Measurements from ENCODE around the gene ZNF639. TPM values are rescaled to one million over a fixed set of nuclear protein-coding genes. Genes with fewer than 3 reads are reported as not detected.

The ZNF639 gene
- total RNA-seq, 1 experiment from 2014 or later = 47.5 TPM

DNA sequence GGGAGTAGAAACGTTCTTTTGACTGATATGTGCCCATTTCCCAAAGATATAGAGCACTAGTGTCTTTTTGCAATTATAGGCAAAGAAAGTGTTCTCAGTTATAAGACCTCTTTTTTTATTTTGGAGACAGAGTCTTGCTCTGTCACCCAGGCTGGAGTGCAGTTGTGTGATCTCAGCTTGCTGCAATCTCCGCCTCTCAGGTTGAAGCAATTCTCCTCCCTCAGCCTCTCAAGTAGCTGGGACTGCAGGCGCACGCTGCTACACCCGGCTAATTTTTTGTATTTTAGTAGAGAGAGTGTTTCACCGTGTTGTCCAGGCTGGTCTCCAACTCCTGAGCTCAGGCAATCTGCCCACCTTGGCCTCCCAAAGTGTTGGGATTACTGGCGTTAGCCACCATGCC is 20.7 kb upstream of the ZNF639 start (continued):
- TF ChIP-seq, protein P1, sequence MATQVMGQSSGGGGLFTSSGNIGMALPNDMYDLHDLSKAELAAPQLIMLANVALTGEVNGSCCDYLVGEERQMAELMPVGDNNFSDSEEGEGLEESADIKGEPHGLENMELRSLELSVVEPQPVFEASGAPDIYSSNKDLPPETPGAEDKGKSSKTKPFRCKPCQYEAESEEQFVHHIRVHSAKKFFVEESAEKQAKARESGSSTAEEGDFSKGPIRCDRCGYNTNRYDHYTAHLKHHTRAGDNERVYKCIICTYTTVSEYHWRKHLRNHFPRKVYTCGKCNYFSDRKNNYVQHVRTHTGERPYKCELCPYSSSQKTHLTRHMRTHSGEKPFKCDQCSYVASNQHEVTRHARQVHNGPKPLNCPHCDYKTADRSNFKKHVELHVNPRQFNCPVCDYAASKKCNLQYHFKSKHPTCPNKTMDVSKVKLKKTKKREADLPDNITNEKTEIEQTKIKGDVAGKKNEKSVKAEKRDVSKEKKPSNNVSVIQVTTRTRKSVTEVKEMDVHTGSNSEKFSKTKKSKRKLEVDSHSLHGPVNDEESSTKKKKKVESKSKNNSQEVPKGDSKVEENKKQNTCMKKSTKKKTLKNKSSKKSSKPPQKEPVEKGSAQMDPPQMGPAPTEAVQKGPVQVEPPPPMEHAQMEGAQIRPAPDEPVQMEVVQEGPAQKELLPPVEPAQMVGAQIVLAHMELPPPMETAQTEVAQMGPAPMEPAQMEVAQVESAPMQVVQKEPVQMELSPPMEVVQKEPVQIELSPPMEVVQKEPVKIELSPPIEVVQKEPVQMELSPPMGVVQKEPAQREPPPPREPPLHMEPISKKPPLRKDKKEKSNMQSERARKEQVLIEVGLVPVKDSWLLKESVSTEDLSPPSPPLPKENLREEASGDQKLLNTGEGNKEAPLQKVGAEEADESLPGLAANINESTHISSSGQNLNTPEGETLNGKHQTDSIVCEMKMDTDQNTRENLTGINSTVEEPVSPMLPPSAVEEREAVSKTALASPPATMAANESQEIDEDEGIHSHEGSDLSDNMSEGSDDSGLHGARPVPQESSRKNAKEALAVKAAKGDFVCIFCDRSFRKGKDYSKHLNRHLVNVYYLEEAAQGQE (IDR thresholded peaks at IDR 0.05; ENCODE audit: low read depth) = no peak
- TF ChIP-seq, protein P2, sequence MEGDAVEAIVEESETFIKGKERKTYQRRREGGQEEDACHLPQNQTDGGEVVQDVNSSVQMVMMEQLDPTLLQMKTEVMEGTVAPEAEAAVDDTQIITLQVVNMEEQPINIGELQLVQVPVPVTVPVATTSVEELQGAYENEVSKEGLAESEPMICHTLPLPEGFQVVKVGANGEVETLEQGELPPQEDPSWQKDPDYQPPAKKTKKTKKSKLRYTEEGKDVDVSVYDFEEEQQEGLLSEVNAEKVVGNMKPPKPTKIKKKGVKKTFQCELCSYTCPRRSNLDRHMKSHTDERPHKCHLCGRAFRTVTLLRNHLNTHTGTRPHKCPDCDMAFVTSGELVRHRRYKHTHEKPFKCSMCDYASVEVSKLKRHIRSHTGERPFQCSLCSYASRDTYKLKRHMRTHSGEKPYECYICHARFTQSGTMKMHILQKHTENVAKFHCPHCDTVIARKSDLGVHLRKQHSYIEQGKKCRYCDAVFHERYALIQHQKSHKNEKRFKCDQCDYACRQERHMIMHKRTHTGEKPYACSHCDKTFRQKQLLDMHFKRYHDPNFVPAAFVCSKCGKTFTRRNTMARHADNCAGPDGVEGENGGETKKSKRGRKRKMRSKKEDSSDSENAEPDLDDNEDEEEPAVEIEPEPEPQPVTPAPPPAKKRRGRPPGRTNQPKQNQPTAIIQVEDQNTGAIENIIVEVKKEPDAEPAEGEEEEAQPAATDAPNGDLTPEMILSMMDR (IDR thresholded peaks at IDR 0.05 in 2 of 3, conservative IDR thresholded peaks at IDR 0.05 in 1 of 3; ENCODE audit: borderline replicate concordance in 1 of 3, insufficient read depth in 1 of 3, low read depth in 2 of 3, low read length in 2 of 3) = no peak

DNA sequence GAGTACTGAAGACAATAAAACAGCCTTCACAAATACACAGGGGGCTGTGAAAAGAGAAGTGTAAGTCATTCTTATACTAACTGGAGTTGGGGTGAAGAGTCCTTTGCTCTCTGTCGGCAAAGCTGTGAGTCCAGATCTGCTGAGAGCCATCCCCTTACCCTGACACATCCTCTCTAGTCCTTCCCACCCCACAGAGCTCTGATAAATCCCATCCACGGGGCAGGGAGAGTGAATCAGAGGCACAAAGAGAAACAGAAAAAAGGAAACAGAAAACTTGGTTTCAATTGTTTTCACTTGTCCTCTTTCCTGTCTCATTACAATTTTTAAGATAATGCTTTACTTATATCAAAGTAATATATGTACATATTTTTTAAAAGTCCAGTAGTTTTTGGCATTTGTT is 18.2 kb upstream of the ZNF639 start:
- H3K27ac ChIP-seq (ENCODE audit: low read depth, low read length) = no peak overlapping the region
- intact Hi-C loops (cut with micrococcal nuclease) = no loop called here

More for the DNA sequence above, 18.2 kb upstream of the ZNF639 start:
- Histone ChIP-seq H3K4me1 (ENCODE audit: control insufficient read depth in 1 of 2, insufficient read depth in 2 of 2, low read length in 2 of 2) (no peaks in the 10 kb centered on the region), H3K9me3 (ENCODE audit: control insufficient read depth in 1 of 2, insufficient read depth in 1 of 2, low read depth in 1 of 2, low read length in 2 of 2) (no peaks in the 10 kb centered on the region), H3K4me2 (ENCODE audit: low read length) (no peak overlapping the region), H3K79me2 (ENCODE audit: insufficient read depth, low read length) (no peaks in the 10 kb centered on the region), H3K4me3 (replicated peaks in 1 of 2; ENCODE audit: low read depth in 1 of 2, low read length in 2 of 2) (no peak overlapping the region), H3K27me3 (ENCODE audit: insufficient read depth, low read length) (no peaks in the 10 kb centered on the region), H3K9ac (ENCODE audit: low read length) (no peak overlapping the region), H2AFZ (ENCODE audit: low read depth, low read length, poor library complexity, severe bottlenecking) (no peak overlapping the region), H4K20me1 (ENCODE audit: insufficient read depth) (no peaks in the 10 kb centered on the region), H3K36me3 (ENCODE audit: control insufficient read depth in 1 of 2, insufficient read depth in 2 of 2, low read length in 2 of 2) (no peaks in the 10 kb centered on the region), H3K9me2 (ENCODE audit: insufficient read depth) (no peaks in the 10 kb centered on the region)
- ChIA-PET CTCF (no interaction called here), RAD21 (ENCODE audit: low non-redundant PET in 1 of 2, low total read pairs in 2 of 2, uncharacterized antibody in 2 of 2, unreplicated experiment in 2 of 2) (no interaction called here), POLR2A (no interaction called here)
- ATAC-seq (no peak), DNase-seq (ENCODE audit: low read depth, low spot score) (no peak)
- BruUV-seq (replicated peaks) = no TSS peak
- TF ChIP-seq EZH2 (IDR thresholded peaks at IDR 0.05) (no peak), POLR2A (IDR thresholded peaks at IDR 0.05; ENCODE audit: borderline replicate concordance, extremely low read depth, insufficient read depth, insufficient read length) (no peak), JUND (IDR thresholded peaks at IDR 0.05) (no peak), FOSL1 (IDR thresholded peaks at IDR 0.05; ENCODE audit: low read depth) (no peak), RAD21 (IDR thresholded peaks at IDR 0.05; ENCODE audit: low read depth) (no peak), ZNF274 (IDR thresholded peaks at IDR 0.05; ENCODE audit: low read depth, low read length) (no peak), CEBPB (IDR thresholded peaks at IDR 0.05; ENCODE audit: low read depth) (no peak), POLR2AphosphoS5 (IDR thresholded peaks at IDR 0.05; ENCODE audit: low read depth, low read length) (no peak), ELF1 (IDR thresholded peaks at IDR 0.05; ENCODE audit: borderline replicate concordance, low read depth) (no peak)
- TF ChIP-seq, protein P3, sequence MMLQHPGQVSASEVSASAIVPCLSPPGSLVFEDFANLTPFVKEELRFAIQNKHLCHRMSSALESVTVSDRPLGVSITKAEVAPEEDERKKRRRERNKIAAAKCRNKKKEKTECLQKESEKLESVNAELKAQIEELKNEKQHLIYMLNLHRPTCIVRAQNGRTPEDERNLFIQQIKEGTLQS (IDR thresholded peaks at IDR 0.05) = no peak
- TF ChIP-seq, protein P2 (IDR thresholded peaks at IDR 0.05 in 2 of 3, conservative IDR thresholded peaks at IDR 0.05 in 1 of 3; ENCODE audit: borderline replicate concordance in 1 of 3, insufficient read depth in 1 of 3, low read depth in 2 of 3, low read length in 2 of 3) = no peak
- TF ChIP-seq, protein P4, sequence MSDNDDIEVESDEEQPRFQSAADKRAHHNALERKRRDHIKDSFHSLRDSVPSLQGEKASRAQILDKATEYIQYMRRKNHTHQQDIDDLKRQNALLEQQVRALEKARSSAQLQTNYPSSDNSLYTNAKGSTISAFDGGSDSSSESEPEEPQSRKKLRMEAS (IDR thresholded peaks at IDR 0.05) = no peak
